ENCODE data around the gene ATP6AP1.
"Not testable (repeated sequence)": the region's sequence is repeated elsewhere in the genome, so short reads cannot be mapped to it uniquely, and the experiment has no call there.

ATP6AP1 gene

GRCh38 chrX:154428176-154429171 is at the start of gene ATP6AP1:
Gene ATP6AP1, plus strand, starts transcription at chrX:154428677. Its CDS starts 16 bp downstream, at chrX:154428693.
- peak; percentile 86 to 90 for DNase-seq

- DNase-seq = peak; percentile 94 to 95
Observed at GRCh38 chrX:154378799-154379568, 49.5 kb upstream of the ATP6AP1 start, which contains the start of gene EMD. Gene EMD, plus strand, starts transcription at chrX:154379295. Its CDS starts 190 bp downstream, at chrX:154379485.

- no peak for DNase-seq
Observed at GRCh38 chrX:154379569-154379951, 48.9 kb upstream of the ATP6AP1 start.

GRCh38 chrX:154380153-154380552 is 48.3 kb upstream of the ATP6AP1 start:
- no peak for DNase-seq

- no peak for DNase-seq
Observed at GRCh38 chrX:154380787-154381186, 47.7 kb upstream of the ATP6AP1 start.

GRCh38 chrX:154381271-154381670 is 47.2 kb upstream of the ATP6AP1 start:
- no peak for DNase-seq

- DNase-seq = no peak
Observed at GRCh38 chrX:154382483-154383069, 45.9 kb upstream of the ATP6AP1 start.

GRCh38 chrX:154383359-154384283 is 44.9 kb upstream of the ATP6AP1 start:
- DNase-seq = no peak

GRCh38 chrX:154384284-154384892 is 44.1 kb upstream of the ATP6AP1 start:
- no peak for DNase-seq

GRCh38 chrX:154388094-154388493 is 40.4 kb upstream of the ATP6AP1 start:
- not testable (repeated sequence) for DNase-seq

- DNase-seq = not testable (repeated sequence)
Observed at GRCh38 chrX:154388649-154389048, 39.8 kb upstream of the ATP6AP1 start.

- DNase-seq = not testable (repeated sequence)
Observed at GRCh38 chrX:154389812-154390747, 38.4 kb upstream of the ATP6AP1 start.

- not testable (repeated sequence) for DNase-seq
Observed at GRCh38 chrX:154396363-154396762, 32.1 kb upstream of the ATP6AP1 start.

GRCh38 chrX:154396973-154397887 is 31.2 kb upstream of the ATP6AP1 start:
- DNase-seq = peak; percentile 71 to 78

GRCh38 chrX:154397888-154398667 is 30.4 kb upstream of the ATP6AP1 start, which contains the start of gene RPL10:
Gene RPL10, plus strand, starts transcription at chrX:154398377. Its CDS starts 143 bp downstream, at chrX:154398520.
- peak; percentile 84 to 91 for DNase-seq

GRCh38 chrX:154398668-154399526 is 29.6 kb upstream of the ATP6AP1 start:
- peak; percentile 78 to 85 for DNase-seq

Data from activated CD4-positive, alpha-beta T cell treated with anti-CD3 and anti-CD28 coated beads, Interleukin-2, amount 50 U/mL, for 48 hours (primary cell).